Myometrial cell (primary cell): ENCODE results near the gene CLHC1. TPM values are rescaled to one million over a fixed set of nuclear protein-coding genes. Genes with fewer than 3 reads are reported as not detected.

ENCODE experiments used
- total RNA-seq: library from RNA; depleted of rRNA; stranded (reverse); fragments of >200 nt; gene quantifications from 2 replicates; pipeline ENCODE4 v1.2.3, GENCODE V29; 2015

Gene CLHC1
- total RNA-seq: 5.1 and 6.9 TPM in 2 replicates

DNA sequence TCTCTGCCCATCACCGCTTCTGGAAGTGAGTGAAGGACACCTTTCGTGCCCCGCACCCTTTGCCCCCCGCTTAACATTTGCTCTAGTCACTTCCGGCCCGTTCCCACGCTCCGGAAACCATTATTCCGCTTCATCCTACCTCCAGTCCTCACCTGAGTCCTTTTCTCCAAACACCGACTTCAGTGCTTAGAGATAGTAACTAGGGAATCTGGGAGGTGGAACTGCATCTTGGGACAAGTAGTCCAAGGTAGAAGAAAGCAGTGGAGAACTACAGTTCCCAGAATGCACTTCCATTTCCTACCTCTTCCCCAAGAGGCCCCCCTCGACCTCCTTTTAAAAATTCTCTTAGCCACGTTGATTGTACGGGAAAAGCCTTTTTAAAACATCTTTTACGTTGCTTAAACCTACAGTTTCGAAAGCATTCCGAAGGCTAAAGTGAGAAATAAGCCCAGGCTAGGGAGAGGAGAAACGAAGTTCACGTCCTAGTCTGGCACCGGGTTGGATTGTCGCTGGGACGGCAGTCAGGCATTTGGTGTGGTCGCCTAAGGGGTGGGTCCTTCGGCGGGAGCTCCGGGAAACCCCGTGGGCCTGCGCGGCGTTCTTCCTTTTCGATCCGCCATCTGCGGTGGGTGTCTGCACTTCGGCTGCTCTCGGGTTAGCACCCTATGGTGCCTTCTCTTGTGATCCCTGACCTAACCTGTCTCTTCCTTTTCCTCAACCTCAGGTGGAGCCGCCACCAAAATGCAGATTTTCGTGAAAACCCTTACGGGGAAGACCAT lies at the start of gene CLHC1, which contains the start of gene RPS27A:
Gene CLHC1 (minus strand): TSS at position 210 of the 779 bp plus-strand sequence. CDS start 9,882 bp downstream, outside the sequence.
Gene RPS27A (plus strand): TSS at position 605 of the 779 bp plus-strand sequence. CDS start 137 bp downstream, at position 742.

DNA sequence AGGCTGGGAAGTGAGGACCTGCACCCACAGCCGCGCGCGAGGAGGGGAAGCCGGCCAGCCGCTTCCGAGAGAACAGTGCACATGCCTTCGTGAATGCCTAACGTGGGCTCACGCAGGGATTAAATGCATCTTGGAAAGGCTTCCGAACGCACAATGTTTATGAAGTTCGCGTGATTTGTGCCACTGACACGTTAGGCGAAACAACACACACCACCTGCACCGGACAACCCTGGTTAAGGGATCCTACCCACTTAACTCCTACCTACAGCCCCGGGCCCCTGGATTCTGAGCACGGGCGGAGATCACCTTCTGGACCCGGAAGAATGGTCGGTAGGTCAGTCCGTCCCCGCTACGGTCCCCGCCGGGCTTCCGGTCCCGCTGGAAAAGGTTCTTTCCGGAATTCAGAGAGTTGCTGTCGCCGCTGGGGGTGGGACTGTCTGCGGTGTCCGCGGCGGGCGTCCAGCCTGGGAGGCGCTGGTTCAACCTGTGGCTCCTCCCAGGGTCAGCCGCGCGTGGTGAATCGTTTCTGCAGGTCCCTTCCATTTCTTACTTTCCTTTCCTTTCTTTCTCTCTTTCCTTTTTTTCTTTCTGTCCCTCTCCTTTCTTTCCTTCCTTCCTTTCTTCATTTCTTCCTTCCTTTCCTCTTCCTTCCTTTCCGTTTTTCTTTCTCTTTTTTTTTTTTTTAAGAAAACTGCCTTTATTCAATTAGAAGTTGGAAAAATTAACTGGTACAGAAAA lies 37.0 kb upstream of the CLHC1 start, which contains the start of gene MTIF2:
Gene MTIF2 (minus strand): TSS at position 325 of the 738 bp plus-strand sequence. CDS start 5,373 bp downstream, outside the sequence.

Other genes with a start within 250 kb of the CLHC1 start
- 497 and 511 TPM in 2 replicates for gene RTN4, start 181.8 kb downstream of the CLHC1 start, total RNA-seq
- 1,638 and 1,821 TPM in 2 replicates for gene RPS27A, start 395 bp upstream of the CLHC1 start, total RNA-seq
- gene MTIF2, start 36.9 kb upstream of the CLHC1 start, total RNA-seq: 19.0 and 31.2 TPM in 2 replicates
- 41.5 and 68.6 TPM in 2 replicates for gene CCDC88A, start 187.6 kb upstream of the CLHC1 start, total RNA-seq